ENCODE measurements around the gene TRPM3. TPM values are rescaled to one million over a fixed set of nuclear protein-coding genes. Genes with fewer than 3 reads are reported as not detected.
A peak's percentile ranks its signal among the peaks of the same experiment; 100 is the strongest.

TRPM3 gene
- polyA plus RNA-seq, 2 of the 4 experiments (the other 2 are of a cell fraction): not detected

DNA sequence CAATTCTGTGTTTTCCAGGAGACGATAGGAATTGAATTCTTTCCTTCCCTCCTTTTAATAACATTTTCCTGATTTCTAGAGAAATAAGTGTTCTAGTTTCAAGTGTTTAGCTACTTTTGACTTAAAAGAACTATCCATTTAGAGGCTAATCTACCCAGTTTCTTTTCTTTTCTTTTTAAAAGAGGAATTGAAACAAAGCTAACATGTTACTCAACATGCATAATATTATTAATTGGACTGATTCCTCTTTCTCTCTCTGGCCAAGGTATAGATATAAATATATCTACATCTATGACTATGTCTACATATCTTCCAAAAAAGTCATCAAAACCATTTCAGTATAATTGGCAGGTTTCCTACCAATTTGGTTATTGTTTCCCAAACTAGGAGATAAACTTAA lies 309.8 kb downstream of the TRPM3 start:
- WGBS (ENCODE audit: missing lambda C conversion rate): 21% methylated on average over 1 of the region's 1 CpG
- H3K4me3 ChIP-seq: no peak overlapping the region
- POLR2A ChIA-PET: no interaction called here
- H3K4me2 ChIP-seq: no peak overlapping the region
- CTCF ChIA-PET: interaction anchor here (0.9 kb wide), 1 partner anchor 40 kb away, joined by 3 read pairs; no protein-coding TSS in a partner anchor
- DNase-seq (ENCODE audit: low read depth in 1 of 2, low spot score in 1 of 2): no peak
- H3K27ac ChIP-seq: no peak overlapping the region
- no peak for TF ChIP-seq ZSCAN20 (CRISPR knock-in tag; IDR thresholded peaks at IDR 0.05)
- TF ChIP-seq ELK1 (IDR thresholded peaks at IDR 0.05; ENCODE audit: low read depth, low read length): no peak
- TF ChIP-seq RNF2 (IDR thresholded peaks at IDR 0.05; ENCODE audit: borderline replicate concordance, low read depth): no peak
- no peak for TF ChIP-seq JUN (IDR thresholded peaks at IDR 0.05)
- TF ChIP-seq, protein P1, sequence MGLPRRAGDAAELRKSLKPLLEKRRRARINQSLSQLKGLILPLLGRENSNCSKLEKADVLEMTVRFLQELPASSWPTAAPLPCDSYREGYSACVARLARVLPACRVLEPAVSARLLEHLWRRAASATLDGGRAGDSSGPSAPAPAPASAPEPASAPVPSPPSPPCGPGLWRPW (IDR thresholded peaks at IDR 0.05): no peak
- TF ChIP-seq EP300 (IDR thresholded peaks at IDR 0.05): no peak
- TF ChIP-seq JUNB (IDR thresholded peaks at IDR 0.05): no peak
- no peak for TF ChIP-seq HOXB13 (CRISPR knock-in tag; IDR thresholded peaks at IDR 0.05; ENCODE audit: low read depth)
- TF ChIP-seq, protein P2, sequence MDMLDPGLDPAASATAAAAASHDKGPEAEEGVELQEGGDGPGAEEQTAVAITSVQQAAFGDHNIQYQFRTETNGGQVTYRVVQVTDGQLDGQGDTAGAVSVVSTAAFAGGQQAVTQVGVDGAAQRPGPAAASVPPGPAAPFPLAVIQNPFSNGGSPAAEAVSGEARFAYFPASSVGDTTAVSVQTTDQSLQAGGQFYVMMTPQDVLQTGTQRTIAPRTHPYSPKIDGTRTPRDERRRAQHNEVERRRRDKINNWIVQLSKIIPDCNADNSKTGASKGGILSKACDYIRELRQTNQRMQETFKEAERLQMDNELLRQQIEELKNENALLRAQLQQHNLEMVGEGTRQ (IDR thresholded peaks at IDR 0.05): no peak
- no peak for TF ChIP-seq HEYL (CRISPR knock-in tag; IDR thresholded peaks at IDR 0.05)
- TF ChIP-seq SREBF2 (IDR thresholded peaks at IDR 0.05): no peak
- TF ChIP-seq HOXA7 (CRISPR knock-in tag; IDR thresholded peaks at IDR 0.05): no peak
- TF ChIP-seq, protein P3, sequence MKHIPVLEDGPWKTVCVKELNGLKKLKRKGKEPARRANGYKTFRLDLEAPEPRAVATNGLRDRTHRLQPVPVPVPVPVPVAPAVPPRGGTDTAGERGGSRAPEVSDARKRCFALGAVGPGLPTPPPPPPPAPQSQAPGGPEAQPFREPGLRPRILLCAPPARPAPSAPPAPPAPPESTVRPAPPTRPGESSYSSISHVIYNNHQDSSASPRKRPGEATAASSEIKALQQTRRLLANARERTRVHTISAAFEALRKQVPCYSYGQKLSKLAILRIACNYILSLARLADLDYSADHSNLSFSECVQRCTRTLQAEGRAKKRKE (CRISPR knock-in tag; IDR thresholded peaks at IDR 0.05; ENCODE audit: low read depth): no peak
- no peak for TF ChIP-seq NPAS2 (CRISPR knock-in tag; IDR thresholded peaks at IDR 0.05; ENCODE audit: borderline replicate concordance)
- TF ChIP-seq BHLHE40 (IDR thresholded peaks at IDR 0.05; ENCODE audit: low read depth, low read length): no peak
- no peak for TF ChIP-seq CEBPB (IDR thresholded peaks at IDR 0.05)
- TF ChIP-seq CHD2 (IDR thresholded peaks at IDR 0.05; ENCODE audit: low read length, partially characterized antibody): no peak
- H3K9me3 ChIP-seq: no peaks in the 10 kb centered on the region
- no peaks in the 10 kb centered on the region for H3K4me1 ChIP-seq
- no peak for ATAC-seq
- FAIRE-seq: no peak

DNA sequence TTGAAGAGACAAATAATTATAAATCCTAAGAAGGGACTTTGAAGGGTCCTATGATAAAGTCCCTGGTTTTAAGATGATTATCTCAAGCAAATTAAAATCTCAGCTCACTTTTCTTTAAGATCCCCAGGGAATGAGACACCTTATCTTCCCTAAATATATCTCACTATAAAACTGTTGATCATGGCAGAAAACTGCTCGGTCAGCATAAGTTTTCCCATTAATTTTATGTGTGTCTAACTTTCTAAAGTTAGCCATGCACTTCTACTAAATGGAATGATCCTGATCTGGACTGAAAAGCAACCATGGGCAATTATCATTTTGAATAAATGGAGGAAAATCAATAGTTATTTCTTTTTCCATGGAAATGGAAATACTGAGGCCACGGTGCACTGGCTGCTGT lies 314.5 kb downstream of the TRPM3 start:
- no peak for FAIRE-seq
- DNase-seq (ENCODE audit: low read depth in 1 of 2, low spot score in 1 of 2): no peak
- no peaks in the 10 kb centered on the region for H3K4me1 ChIP-seq
- CTCF ChIA-PET: interaction anchor here (0.6 to 1.3 kb wide), 2 partner anchors 10 to 435 kb away, joined by 3 read pairs; no protein-coding TSS in a partner anchor
- H3K4me2 ChIP-seq: no peak overlapping the region
- H3K4me3 ChIP-seq: no peak overlapping the region
- H3K9me3 ChIP-seq: no peaks in the 10 kb centered on the region
- ATAC-seq: no peak
- POLR2A ChIA-PET: no interaction called here
- 0% methylated on average over 2 of the region's 2 CpGs for WGBS (ENCODE audit: missing lambda C conversion rate)
- H3K27ac ChIP-seq: no peak overlapping the region
- peak; percentile 92 for TF ChIP-seq MAFK (IDR thresholded peaks at IDR 0.05; ENCODE audit: partially characterized antibody)
- TF ChIP-seq HEYL (CRISPR knock-in tag; IDR thresholded peaks at IDR 0.05): no peak
- TF ChIP-seq E2F6 (IDR thresholded peaks at IDR 0.05; ENCODE audit: borderline replicate concordance, low read depth): no peak

- Histone ChIP-seq H3K4me2 (no peak overlapping the region), H3K27ac (no peak overlapping the region), H3K9me3 (no peaks in the 10 kb centered on the region), H3K4me1 (no peaks in the 10 kb centered on the region), H3K4me3 (no peak overlapping the region)
- FAIRE-seq (no peak), DNase-seq (ENCODE audit: low read depth in 1 of 2, low spot score in 1 of 2) (no peak), ATAC-seq (no peak)
- TF ChIP-seq HDAC2 (IDR thresholded peaks at IDR 0.05): no peak
- TF ChIP-seq SREBF2 (IDR thresholded peaks at IDR 0.05): no peak
- ChIA-PET CTCF (interaction anchor here (0.6 kb wide), 1 partner anchor 436 kb away, joined by 3 read pairs; no protein-coding TSS in a partner anchor), POLR2A (no interaction called here)
- WGBS (ENCODE audit: missing lambda C conversion rate): 18% methylated on average over 6 of the region's 6 CpGs
These were observed 315.5 kb downstream of the TRPM3 start for GRCh38 chr9:70805949-70806348.

Data from A549 (cell line).